ENCODE results near the gene F11R.

F11R gene

DNA sequence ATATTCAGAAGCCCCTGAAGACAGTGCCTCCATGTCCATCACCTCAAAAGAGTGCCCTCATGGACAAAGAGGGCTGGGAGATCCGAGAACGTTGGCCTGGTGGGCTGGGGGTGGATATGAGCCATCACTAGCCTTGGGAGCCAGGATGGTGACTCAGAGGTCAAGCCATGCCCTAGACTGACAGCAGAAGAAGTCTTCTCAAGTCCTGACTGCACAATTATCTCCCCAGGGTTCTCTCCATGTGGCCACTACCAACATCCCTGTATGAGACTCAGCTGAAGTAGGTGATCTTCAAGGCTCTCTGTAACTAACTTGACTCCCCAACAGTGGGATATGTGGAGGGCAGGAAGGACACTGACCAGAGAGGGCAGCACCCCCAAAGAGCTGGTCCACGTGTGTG is 31.9 kb upstream of the F11R start:
- no peak for FAIRE-seq

DNA sequence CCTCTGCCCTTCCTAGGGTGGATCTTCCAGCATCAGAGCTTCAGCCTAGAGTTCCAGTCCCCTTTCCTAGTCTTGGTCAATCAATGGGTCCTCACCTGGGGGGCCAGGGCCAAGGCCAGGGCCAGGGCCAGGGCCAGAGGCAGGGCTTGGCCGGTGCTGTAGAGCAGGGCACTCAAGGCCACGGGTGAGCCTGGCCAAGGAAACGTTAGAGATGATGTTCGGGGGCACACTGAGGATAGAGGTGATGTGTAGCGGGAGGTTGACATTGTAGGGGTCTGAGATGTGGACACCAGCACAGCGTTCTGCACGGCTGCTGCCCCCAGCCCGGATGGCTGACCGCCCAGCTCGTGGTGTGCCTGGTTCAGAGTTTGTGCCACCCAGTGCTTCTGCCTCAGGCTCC is 30.3 kb upstream of the F11R start:
- TF ChIP-seq TAF1 (IDR thresholded peaks at IDR 0.05; ENCODE audit: borderline replicate concordance, low read depth, low read length) (no peak), POLR2AphosphoS5 (IDR thresholded peaks at IDR 0.05; ENCODE audit: low read depth, low read length) (no peak), POLR2A (IDR thresholded peaks at IDR 0.05; ENCODE audit: low read depth, low read length) (no peak)
- DNase-seq (ENCODE audit: insufficient read length): no peak
- no peak for FAIRE-seq

More for the DNA sequence above, 31.9 kb upstream of the F11R start:
- DNase-seq (ENCODE audit: insufficient read length): no peak
- TF ChIP-seq POLR2AphosphoS5 (IDR thresholded peaks at IDR 0.05; ENCODE audit: low read depth, low read length) (no peak), POLR2A (IDR thresholded peaks at IDR 0.05; ENCODE audit: low read depth, low read length) (no peak)

- TF ChIP-seq POLR2A (IDR thresholded peaks at IDR 0.05; ENCODE audit: low read depth, low read length) (no peak), TAF1 (IDR thresholded peaks at IDR 0.05; ENCODE audit: borderline replicate concordance, low read depth, low read length) (no peak), POLR2AphosphoS5 (IDR thresholded peaks at IDR 0.05; ENCODE audit: low read depth, low read length) (no peak)
- FAIRE-seq (no peak), DNase-seq (ENCODE audit: insufficient read length) (no peak)
Observed at GRCh38 chr1:161048949-161049722, 28.2 kb upstream of the F11R start.

GRCh38 chr1:161047436-161048420 is 26.8 kb upstream of the F11R start:
- no peak for FAIRE-seq

DNA sequence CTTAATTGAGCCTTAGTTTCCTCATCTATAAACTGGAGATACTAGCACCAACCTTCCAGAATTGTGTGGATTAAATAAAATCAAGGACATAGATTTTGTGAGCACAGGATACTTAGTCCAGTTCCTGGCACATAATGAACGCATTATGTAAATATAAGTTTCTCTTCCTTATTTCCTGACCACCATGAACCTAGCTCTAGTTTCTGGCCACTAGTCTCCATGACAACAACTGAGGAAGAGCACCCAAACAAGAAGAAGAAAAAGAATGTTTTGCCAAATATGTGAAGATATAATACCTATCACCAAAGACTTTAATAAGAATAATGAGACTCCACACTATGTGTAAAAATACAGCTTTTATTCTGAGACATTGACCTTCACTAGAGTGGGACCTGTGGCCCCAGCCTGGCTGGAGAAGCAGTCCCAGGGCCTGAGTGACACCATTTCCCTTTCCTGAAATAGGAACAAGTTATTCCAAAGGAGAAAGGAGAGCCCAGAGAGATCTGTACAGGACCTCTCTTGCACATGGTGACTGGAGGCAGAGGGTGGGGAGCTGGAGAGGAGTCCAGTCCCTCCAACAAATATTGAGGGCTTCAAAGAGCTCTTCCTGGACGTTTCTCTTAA is 25.8 kb upstream of the F11R start:
- no peak for DNase-seq (ENCODE audit: insufficient read length)
- peak; percentile 76 for FAIRE-seq
- TF ChIP-seq POLR2A (IDR thresholded peaks at IDR 0.05; ENCODE audit: low read depth, low read length) (no peak; the same call in 1 of the 2 replicates), TAF1 (IDR thresholded peaks at IDR 0.05; ENCODE audit: borderline replicate concordance, low read depth, low read length) (no peak), POLR2AphosphoS5 (IDR thresholded peaks at IDR 0.05; ENCODE audit: low read depth, low read length) (no peak; the same call in 1 of the 2 replicates)

More at GRCh38 chr1:161047436-161048420, 26.8 kb upstream of the F11R start:
- TF ChIP-seq POLR2AphosphoS5 (IDR thresholded peaks at IDR 0.05; ENCODE audit: low read depth, low read length) (0 out of 2 replicates have a peak, but pooled peaks have one; percentile 42), POLR2A (IDR thresholded peaks at IDR 0.05; ENCODE audit: low read depth, low read length) (peak; percentile 35; the same call in 1 of the 2 replicates), TAF1 (IDR thresholded peaks at IDR 0.05; ENCODE audit: borderline replicate concordance, low read depth, low read length) (no peak)
- DNase-seq (ENCODE audit: insufficient read length): no peak

DNA sequence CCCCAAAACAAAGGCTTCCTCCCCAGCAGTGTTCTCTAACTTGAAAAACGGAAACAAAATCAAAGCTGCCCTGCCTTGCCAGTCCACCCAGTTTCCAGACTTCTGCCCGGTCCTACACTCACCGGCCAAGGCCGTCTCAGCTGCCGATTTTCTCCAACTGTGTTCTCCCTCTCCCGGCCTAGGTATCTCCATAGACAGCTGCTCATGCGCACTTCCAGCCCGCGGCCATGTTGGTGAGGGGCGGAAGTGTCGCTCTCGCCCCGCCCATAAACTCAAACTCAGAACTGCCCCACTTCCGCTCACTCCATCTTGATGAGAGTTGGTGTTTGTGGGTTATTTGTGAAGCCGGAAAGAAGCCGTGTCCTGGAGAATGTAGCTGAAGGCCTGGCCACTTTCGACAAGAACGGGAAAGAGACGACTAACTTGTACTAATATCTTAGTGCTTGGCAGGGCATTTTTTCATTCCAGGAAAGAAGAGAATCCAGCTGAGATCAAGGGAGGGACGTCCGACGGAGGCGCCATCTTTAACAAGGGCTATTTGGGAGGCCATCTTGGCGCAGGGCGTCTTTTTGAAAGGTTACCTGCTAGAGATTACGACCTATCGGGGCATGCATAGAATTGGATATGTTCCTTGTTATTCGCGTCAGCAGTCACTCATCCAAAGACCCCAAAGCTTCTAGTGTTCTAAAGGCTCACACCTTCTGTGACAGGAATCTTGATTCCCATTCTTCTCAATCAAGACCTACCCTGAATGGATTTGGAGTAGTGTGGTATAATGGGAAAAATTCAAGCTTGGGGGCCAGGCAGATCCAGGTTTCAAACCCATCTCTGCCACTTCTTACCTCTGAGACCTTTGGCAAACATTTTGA is 25.0 kb upstream of the F11R start, which contains the start of gene USF1:
USF1 (minus strand) TSS at position 242 of the 869 bp plus-strand sequence. CDS start 2,702 bp downstream, outside the sequence.
- TF ChIP-seq POLR2AphosphoS5 (IDR thresholded peaks at IDR 0.05; ENCODE audit: low read depth, low read length): peak; percentile 77
- peak; percentile 75; the same call in 1 of the 2 replicates for TF ChIP-seq POLR2A (IDR thresholded peaks at IDR 0.05; ENCODE audit: low read depth, low read length)
- TF ChIP-seq TAF1 (IDR thresholded peaks at IDR 0.05; ENCODE audit: borderline replicate concordance, low read depth, low read length): peak; percentile 79
- DNase-seq (ENCODE audit: insufficient read length): peak; percentile 79
- FAIRE-seq: peak; percentile 97

DNA sequence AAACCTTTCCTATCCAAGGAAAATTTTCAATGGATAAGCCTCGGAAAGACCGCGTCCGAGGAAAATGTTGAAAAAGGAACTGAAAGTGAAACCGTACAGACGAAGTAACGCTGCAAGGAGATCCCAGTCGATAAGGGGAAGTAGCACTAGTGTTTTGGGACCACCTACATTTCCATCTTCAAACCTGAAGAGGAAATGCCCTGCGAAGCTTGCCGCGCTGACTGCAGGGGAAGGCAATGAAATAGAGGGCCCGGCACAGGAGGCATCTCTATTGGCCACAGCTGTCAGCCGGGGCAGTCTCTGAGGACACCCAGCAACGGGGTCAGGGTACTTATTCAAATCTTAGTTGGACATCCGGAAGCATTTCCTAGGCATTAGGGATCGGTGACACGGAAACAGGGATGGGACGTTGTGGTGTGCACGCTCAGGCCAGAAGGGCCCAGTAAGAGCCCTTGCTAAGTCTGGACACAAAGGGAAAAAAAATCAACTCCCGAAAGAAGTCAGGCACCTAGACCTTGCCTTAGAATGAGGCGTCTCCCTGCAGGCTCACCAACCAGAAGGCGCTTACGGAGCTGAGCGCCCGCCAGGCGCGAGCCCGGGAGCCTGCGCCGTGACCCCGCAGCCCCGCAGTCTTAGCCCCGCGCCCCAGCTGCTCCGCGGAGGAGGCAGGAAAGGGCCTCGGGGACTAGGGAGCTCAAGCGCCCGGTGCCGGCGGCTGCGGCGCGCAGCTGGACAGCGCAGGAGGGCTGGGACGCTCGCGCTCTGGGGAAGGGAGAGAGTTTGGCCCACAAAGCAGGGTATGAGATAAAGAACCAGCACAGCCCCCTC is 24.2 kb upstream of the F11R start:
- TF ChIP-seq TAF1 (IDR thresholded peaks at IDR 0.05; ENCODE audit: borderline replicate concordance, low read depth, low read length) (peak; percentile 26; the same call in 1 of the 2 replicates), POLR2A (IDR thresholded peaks at IDR 0.05; ENCODE audit: low read depth, low read length) (no peak), POLR2AphosphoS5 (IDR thresholded peaks at IDR 0.05; ENCODE audit: low read depth, low read length) (peak; percentile 68)
- peak; percentile 57 for DNase-seq (ENCODE audit: insufficient read length)
- FAIRE-seq: peak; percentile 94

- TF ChIP-seq TAF1 (IDR thresholded peaks at IDR 0.05; ENCODE audit: borderline replicate concordance, low read depth, low read length) (no peak), POLR2A (IDR thresholded peaks at IDR 0.05; ENCODE audit: low read depth, low read length) (no peak), POLR2AphosphoS5 (IDR thresholded peaks at IDR 0.05; ENCODE audit: low read depth, low read length) (no peak)
- no peak for FAIRE-seq
- DNase-seq (ENCODE audit: insufficient read length): no peak
Observed at GRCh38 chr1:161044535-161044907, 23.6 kb upstream of the F11R start.

DNA sequence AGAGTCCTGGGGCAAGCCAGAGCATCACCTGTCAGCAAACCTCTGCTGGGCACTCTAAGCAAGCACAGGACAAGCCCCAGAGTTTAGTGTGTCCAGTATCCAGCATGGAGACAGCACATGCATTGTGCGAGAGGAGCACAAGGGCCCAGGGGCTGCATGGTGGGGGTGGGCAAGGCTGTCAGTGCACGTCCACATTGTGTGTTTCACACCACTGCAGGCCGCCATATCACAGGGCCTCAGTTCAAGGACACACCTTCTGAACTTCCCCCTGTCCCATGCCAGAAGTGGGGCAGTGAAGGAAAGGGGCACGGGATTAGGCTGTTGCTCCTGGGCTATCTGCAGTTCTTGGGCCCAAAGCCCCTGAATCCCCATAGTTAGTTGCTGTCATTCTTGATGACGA is 18.6 kb upstream of the F11R start:
- no peak for FAIRE-seq
- no peak for DNase-seq (ENCODE audit: insufficient read length)
- TF ChIP-seq POLR2A (IDR thresholded peaks at IDR 0.05; ENCODE audit: low read depth, low read length) (no peak), TAF1 (IDR thresholded peaks at IDR 0.05; ENCODE audit: borderline replicate concordance, low read depth, low read length) (no peak), POLR2AphosphoS5 (IDR thresholded peaks at IDR 0.05; ENCODE audit: low read depth, low read length) (no peak)

Data from GM12892 (cell line).